Fibroblast of the aortic adventitia (primary cell): ENCODE measurements around the gene R3HDML. TPM values are rescaled to one million over a fixed set of nuclear protein-coding genes. Genes with fewer than 3 reads are reported as not detected.
"Not testable (repeated sequence)": the region's sequence is repeated elsewhere in the genome, so short reads cannot be mapped to it uniquely, and the experiment has no call there.

Experiments
- DNase-seq: peaks from one replicate; pipeline ENCODE4 v3.0.0-alpha.2; 2010; ENCODE audit warnings: low read depth
- H3K4me3 ChIP-seq: 2 replicates; pipeline ENCODE4 v1.5.1; 2011; ENCODE audit warnings: low read depth, mild to moderate bottlenecking, control low read depth, low read length, moderate library complexity
- total RNA-seq: library from RNA; depleted of rRNA; stranded (reverse); fragments of >200 nt; gene quantifications from 2 replicates; pipeline ENCODE4 v1.2.3, GENCODE V29; 2012; ENCODE audit warnings: low replicate concordance
- TF ChIP-seq, protein P1 (sequence below): IDR thresholded peaks from 2 replicates; pipeline ENCODE4 v1.5.1; 2011; ENCODE audit warnings: mild to moderate bottlenecking, low read length, control low read depth, inconsistent platforms; ENCODE audit not compliant: insufficient read depth

R3HDML gene
- total RNA-seq, 1 donor: not detected

DNA sequence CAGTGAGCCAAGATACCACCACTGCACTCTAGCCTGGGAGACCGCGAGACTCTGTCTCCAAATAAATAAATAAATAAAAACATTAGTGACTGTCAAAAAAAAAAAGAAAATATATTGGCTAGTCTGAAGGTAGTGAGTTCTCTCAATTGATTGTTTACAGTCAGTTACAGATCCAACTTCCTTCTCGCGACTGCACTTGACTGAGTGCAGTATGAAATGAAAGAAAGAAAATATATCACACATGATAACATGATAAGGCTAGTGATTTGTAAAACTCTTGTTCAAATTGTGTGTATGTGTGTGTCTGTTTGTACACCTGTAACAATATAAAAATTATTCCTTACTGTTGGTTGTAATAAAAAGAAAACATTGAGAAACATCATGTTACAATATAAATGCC, 7.9 kb downstream of the R3HDML start:
- DNase-seq: no peak
- TF ChIP-seq, protein P1, sequence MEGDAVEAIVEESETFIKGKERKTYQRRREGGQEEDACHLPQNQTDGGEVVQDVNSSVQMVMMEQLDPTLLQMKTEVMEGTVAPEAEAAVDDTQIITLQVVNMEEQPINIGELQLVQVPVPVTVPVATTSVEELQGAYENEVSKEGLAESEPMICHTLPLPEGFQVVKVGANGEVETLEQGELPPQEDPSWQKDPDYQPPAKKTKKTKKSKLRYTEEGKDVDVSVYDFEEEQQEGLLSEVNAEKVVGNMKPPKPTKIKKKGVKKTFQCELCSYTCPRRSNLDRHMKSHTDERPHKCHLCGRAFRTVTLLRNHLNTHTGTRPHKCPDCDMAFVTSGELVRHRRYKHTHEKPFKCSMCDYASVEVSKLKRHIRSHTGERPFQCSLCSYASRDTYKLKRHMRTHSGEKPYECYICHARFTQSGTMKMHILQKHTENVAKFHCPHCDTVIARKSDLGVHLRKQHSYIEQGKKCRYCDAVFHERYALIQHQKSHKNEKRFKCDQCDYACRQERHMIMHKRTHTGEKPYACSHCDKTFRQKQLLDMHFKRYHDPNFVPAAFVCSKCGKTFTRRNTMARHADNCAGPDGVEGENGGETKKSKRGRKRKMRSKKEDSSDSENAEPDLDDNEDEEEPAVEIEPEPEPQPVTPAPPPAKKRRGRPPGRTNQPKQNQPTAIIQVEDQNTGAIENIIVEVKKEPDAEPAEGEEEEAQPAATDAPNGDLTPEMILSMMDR: no peak

DNA sequence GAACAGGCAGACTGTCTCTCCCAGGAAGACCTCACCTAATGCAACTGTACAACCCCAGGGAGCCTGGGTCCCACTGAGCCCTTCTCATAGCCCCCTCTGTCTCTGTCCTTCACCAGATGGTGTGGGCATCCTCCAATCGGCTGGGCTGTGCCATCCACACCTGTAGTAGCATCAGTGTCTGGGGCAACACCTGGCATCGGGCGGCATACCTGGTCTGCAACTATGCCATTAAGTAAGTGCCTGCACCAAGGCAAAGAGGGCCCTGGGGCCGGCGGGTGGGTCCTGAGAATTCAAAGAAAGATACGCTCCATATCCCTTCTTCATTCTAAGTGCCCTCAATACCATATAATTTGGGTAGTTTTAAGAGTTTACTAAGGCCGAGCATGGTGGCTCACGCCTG, 8.3 kb downstream of the R3HDML start:
- H3K4me3 ChIP-seq: no peak overlapping the region
- no peak for DNase-seq
- TF ChIP-seq, protein P1: no peak

More for the DNA sequence above, 7.9 kb downstream of the R3HDML start:
- H3K4me3 ChIP-seq: no peak overlapping the region

- not testable (repeated sequence) for H3K4me3 ChIP-seq, DNase-seq
Observed at GRCh38 chr20:44345941-44346340, 9.1 kb downstream of the R3HDML start.

DNA sequence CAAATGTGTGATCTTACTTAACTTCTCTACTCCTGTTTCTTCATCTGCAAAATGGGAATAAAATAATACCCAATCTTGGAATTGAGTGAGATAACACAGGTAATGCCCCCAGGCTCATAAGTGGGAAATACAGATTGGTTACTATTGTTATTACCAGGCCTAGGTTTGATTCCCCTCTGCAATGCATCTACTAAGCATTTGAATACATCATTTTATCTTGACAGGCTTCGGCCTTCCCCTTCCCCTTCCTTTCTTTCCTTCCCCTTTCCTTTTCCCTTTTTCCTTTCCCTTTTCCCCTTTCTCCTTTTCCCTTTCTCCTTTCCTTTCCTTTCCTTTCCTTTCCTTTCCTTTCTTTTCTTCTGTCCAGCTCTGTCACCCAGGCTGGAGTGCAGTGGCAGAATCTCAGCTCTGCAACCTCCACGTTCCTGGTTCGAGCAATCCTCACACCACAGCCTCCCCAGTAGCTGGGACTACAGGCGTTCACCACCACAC, 11.4 kb downstream of the R3HDML start:
- TF ChIP-seq, protein P1: no peak
- DNase-seq: no peak
- H3K4me3 ChIP-seq: no peak overlapping the region

DNA sequence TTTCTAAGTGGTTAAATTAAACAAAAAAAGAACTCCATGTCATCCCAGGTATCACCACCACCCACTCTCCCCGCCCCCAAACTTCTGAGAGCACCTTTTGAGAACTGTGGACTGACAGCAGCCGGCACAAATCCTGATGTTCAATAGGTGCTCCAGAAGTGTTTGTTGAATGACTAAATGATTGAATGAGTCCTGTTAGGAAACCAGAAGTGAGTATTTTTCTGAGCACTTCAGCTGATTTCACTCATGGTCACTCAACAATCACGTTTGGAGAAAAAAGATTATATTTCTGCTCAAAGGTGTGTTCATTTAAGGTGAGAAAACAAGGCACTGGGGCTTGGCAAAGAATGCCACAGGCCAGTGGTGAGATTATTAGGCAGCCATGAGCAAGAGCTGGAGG, 12.5 kb downstream of the R3HDML start:
- no peak for DNase-seq
- H3K4me3 ChIP-seq: no peak overlapping the region
- TF ChIP-seq, protein P1: no peak

- TF ChIP-seq, protein P1: no peak
- no peak for DNase-seq
- no peak overlapping the region for H3K4me3 ChIP-seq
Observed at GRCh38 chr20:44350567-44350966, 13.7 kb downstream of the R3HDML start.

- DNase-seq: no peak
- no peak overlapping the region for H3K4me3 ChIP-seq
- TF ChIP-seq, protein P1: no peak
Observed at GRCh38 chr20:44354979-44355497, 18.2 kb downstream of the R3HDML start.
